Mesendoderm (in vitro differentiated cells): ENCODE results near the gene ARHGEF16. TPM values are rescaled to one million over a fixed set of nuclear protein-coding genes. Genes with fewer than 3 reads are reported as not detected.

Experiments
- DNase-seq: peaks from one replicate; pipeline ENCODE4 v3.0.0; 2013
- H2AK5ac ChIP-seq: 2 replicates; pipeline ENCODE4 v1.6.1; 2013; ENCODE audit warnings: low read length, inconsistent platforms
- H2BK120ac ChIP-seq: 2 replicates; pipeline ENCODE4 v1.6.1; 2013; ENCODE audit warnings: low read depth, mild to moderate bottlenecking, low read length, moderate library complexity, mixed read lengths
- H2BK15ac ChIP-seq: replicated peaks from 2 replicates; pipeline ENCODE4 v1.6.1; 2013; ENCODE audit warnings: low read depth, mild to moderate bottlenecking, moderate library complexity
- H2BK5ac ChIP-seq: 2 replicates; pipeline ENCODE4 v1.6.1; 2013; ENCODE audit warnings: low read length, inconsistent platforms
- H3K18ac ChIP-seq: 2 replicates; pipeline ENCODE4 v1.6.1; 2013; ENCODE audit warnings: mild to moderate bottlenecking, low read length, mixed read lengths
- H3K23ac ChIP-seq: one replicate; pipeline ENCODE4 v1.6.1; 2013; ENCODE audit warnings: low read length
- H3K27ac ChIP-seq: 2 replicates; pipeline ENCODE4 v1.5.1; 2013; ENCODE audit warnings: low read depth, mild to moderate bottlenecking, inconsistent platforms, low read length, moderate library complexity
- H3K27me3 ChIP-seq: 2 replicates; pipeline ENCODE4 v1.6.1; 2013; ENCODE audit warnings: low read length, control low read depth, mild to moderate bottlenecking, inconsistent platforms; ENCODE audit not compliant: insufficient read depth, poor library complexity
- H3K36me3 ChIP-seq: 2 replicates; pipeline ENCODE4 v1.6.1; 2013; ENCODE audit warnings: low read length, inconsistent platforms; ENCODE audit not compliant: control insufficient read depth, insufficient read depth
- H3K4ac ChIP-seq: one replicate; pipeline ENCODE4 v1.6.1; 2013; ENCODE audit warnings: low read depth, mild to moderate bottlenecking, low read length, moderate library complexity
- H3K4me1 ChIP-seq: 2 replicates; pipeline ENCODE4 v1.6.1; 2013; ENCODE audit warnings: low read depth, low read length, inconsistent platforms; ENCODE audit not compliant: control insufficient read depth
- H3K4me2 ChIP-seq: 2 replicates; pipeline ENCODE4 v1.6.1; 2013; ENCODE audit warnings: low read length
- H3K4me3 ChIP-seq: 2 replicates; pipeline ENCODE4 v1.5.1; 2013; ENCODE audit warnings: mild to moderate bottlenecking, low read length
- H3K56ac ChIP-seq: one replicate; pipeline ENCODE4 v1.6.1; 2013; ENCODE audit warnings: low read length
- H3K79me1 ChIP-seq: 2 replicates; pipeline ENCODE4 v1.6.1; 2013; ENCODE audit warnings: low read length, inconsistent platforms
- H3K79me2 ChIP-seq: 2 replicates; pipeline ENCODE4 v1.6.1; 2013; ENCODE audit warnings: mild to moderate bottlenecking, low read length; ENCODE audit not compliant: control insufficient read depth, insufficient read depth
- H3K9ac ChIP-seq: 2 replicates; pipeline ENCODE4 v1.6.1; 2013; ENCODE audit warnings: low read length, inconsistent platforms
- H4K5ac ChIP-seq: one replicate; pipeline ENCODE4 v1.6.1; 2013; ENCODE audit warnings: low read length
- H4K8ac ChIP-seq: one replicate; pipeline ENCODE4 v1.6.1; 2013; ENCODE audit warnings: low read depth, mild to moderate bottlenecking, control low read depth, low read length, moderate library complexity
- WGBS: extraction: QIAGEN DNeasy Blood & Tissue Kit; methylation state at CpG from one replicate; pipeline ENCODE4 v1.1.7; 2013; ENCODE audit warnings: low lambda C conversion rate, missing lambda C conversion rate; ENCODE audit not compliant: insufficient coverage; ENCODE audit errors: extremely low coverage; 5-methylcytosine and 5-hydroxymethylcytosine counted together
- polyA plus RNA-seq, 2 experiments: library from polyadenylated mRNA; stranded (reverse); fragments of 200-250 nt; gene quantifications; one replicate each; pipeline ENCODE4 v1.2.3, GENCODE V29; 2013

Gene ARHGEF16
- polyA plus RNA-seq (2013, experiment 1 of 2): 8.4 TPM
- 8.1 TPM for polyA plus RNA-seq (2013, experiment 2 of 2)

- Histone ChIP-seq H3K4me1 (peaks cover 11% of the 10 kb centered on the region), H3K9ac (peak within 1 kb of the TSS; percentile 82), H3K23ac (peak within 1 kb of the TSS; percentile 73), H3K18ac (peak within 1 kb of the TSS; percentile 93), H3K56ac (peak within 1 kb of the TSS; percentile 97), H2BK15ac (no peak within 1 kb of the TSS), H3K36me3 (no peaks in the 10 kb centered on the region), H3K79me2 (peaks cover 3% of the 10 kb centered on the region), H4K8ac (peak within 1 kb of the TSS; percentile 41), H2BK5ac (peak within 1 kb of the TSS; percentile 84), H3K4me3 (peak within 1 kb of the TSS; percentile 42), H3K27me3 (no peaks in the 10 kb centered on the region), H3K4me2 (peak within 1 kb of the TSS; percentile 84), H3K27ac (peak within 1 kb of the TSS; percentile 96), H2BK120ac (peak within 1 kb of the TSS; percentile 52), H3K4ac (peak within 1 kb of the TSS; percentile 84), H4K5ac (no peak within 1 kb of the TSS), H2AK5ac (peak within 1 kb of the TSS; percentile 99), H3K79me1 (peaks cover 4% of the 10 kb centered on the region)
- WGBS: no CpG with 5 or more reads among the region's 84 CpGs
- peak; percentile 94 for DNase-seq
Measured at GRCh38 chr1:3453891-3454810, at the start of gene ARHGEF16. Gene ARHGEF16 (plus strand): TSS chr1:3454665. CDS start chr1:3463085, 8,420 bp downstream.

- H2BK5ac ChIP-seq: no peak overlapping the region
- H2AK5ac ChIP-seq: no peak overlapping the region
- no peak overlapping the region for H4K8ac ChIP-seq
- H2BK120ac ChIP-seq: no peak overlapping the region
- H3K56ac ChIP-seq: no peak overlapping the region
- H3K27me3 ChIP-seq: no peaks in the 10 kb centered on the region
- no peak for DNase-seq
- no peak overlapping the region for H3K4me2 ChIP-seq
- H4K5ac ChIP-seq: no peak overlapping the region
- H2BK15ac ChIP-seq: no peak overlapping the region
- no peak overlapping the region for H3K4me3 ChIP-seq
- H3K23ac ChIP-seq: no peak overlapping the region
- no peaks in the 10 kb centered on the region for H3K36me3 ChIP-seq
- WGBS: no CpG with 5 or more reads among the region's 27 CpGs
- H3K18ac ChIP-seq: no peak overlapping the region
- no peaks in the 10 kb centered on the region for H3K79me1 ChIP-seq
- H3K9ac ChIP-seq: no peak overlapping the region
- H3K27ac ChIP-seq: no peak overlapping the region
- no peaks in the 10 kb centered on the region for H3K79me2 ChIP-seq
- H3K4me1 ChIP-seq: no peaks in the 10 kb centered on the region
- H3K4ac ChIP-seq: no peak overlapping the region
Measured at GRCh38 chr1:3404801-3405200, 49.7 kb upstream of the ARHGEF16 start.

DNA sequence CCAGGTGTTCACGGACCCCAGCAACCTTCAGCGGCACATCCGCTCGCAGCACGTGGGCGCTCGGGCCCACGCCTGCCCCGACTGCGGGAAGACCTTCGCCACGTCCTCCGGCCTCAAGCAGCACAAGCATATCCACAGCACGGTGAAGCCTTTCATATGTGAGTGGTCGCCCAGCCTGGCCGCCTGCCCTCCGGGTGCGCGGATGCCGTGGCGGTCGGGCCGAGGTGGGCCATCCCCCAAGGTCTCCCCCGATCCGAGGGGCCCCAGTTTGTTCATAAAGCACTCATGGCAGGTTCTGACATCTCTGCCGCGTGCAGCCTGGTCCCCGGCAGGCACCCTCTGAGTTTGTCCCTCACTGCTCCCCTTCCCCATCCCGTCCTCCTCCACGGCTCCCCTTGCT lies 49.0 kb upstream of the ARHGEF16 start:
- DNase-seq: no peak
- Histone ChIP-seq H3K79me1 (no peaks in the 10 kb centered on the region), H3K36me3 (no peaks in the 10 kb centered on the region)

DNA sequence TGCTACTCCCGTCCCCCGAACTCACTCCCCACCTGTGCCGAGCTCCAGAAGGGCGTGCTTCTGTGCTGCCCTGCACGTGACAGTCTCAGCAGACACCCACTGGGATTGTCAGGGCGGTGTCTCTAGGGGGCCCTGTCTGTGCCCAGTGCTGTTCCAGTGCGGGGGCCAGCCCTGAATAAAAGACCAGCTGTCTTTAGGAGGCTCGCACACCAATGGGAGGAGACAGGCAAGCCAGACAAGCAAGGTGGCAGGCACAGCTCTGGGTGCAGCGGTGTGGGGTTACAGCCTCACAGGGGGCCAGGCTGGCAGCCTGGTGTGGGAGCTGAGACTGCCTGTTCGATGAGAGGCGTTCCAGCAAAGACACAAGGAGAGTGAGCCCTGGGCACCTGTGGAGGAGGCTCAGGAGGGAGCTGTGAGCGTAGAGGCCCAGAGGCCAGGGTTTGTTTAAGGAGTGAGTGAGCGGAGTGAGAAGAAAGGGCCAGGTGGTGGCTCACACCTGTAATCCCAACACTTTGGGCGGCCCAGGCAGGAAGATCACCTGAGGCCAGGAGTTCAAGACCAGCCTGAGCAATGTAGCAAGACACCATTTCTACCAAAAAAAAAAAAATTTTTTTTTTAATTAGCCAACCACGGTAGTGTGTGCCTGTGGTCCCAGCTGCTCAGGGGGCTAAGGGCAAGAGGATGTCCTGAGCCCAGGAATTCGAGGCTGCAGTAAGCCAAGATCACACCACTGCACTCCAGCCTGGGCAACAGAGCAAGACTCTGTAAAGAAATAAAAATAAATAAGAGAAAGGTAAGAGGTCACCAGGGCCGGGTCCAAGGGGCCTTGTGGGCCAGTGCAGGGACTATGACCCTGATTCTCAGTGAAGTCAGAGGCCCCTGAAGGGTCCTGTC lies 48.2 kb upstream of the ARHGEF16 start:
- Histone ChIP-seq H3K4ac (no peak overlapping the region), H3K27ac (no peak overlapping the region), H4K8ac (no peak overlapping the region), H3K9ac (no peak overlapping the region), H2BK15ac (no peak overlapping the region), H2BK5ac (no peak overlapping the region), H3K18ac (no peak overlapping the region), H3K4me3 (no peak overlapping the region), H3K79me1 (no peaks in the 10 kb centered on the region), H3K79me2 (no peaks in the 10 kb centered on the region), H3K56ac (no peak overlapping the region), H3K23ac (no peak overlapping the region), H4K5ac (no peak overlapping the region), H3K27me3 (no peaks in the 10 kb centered on the region), H2AK5ac (no peak overlapping the region), H2BK120ac (no peak overlapping the region), H3K4me2 (no peak overlapping the region), H3K36me3 (no peaks in the 10 kb centered on the region), H3K4me1 (no peaks in the 10 kb centered on the region)
- no peak for DNase-seq
- no CpG with 5 or more reads among the region's 17 CpGs for WGBS

More for the DNA sequence above, 49.0 kb upstream of the ARHGEF16 start:
- Histone ChIP-seq H2AK5ac (no peak overlapping the region), H2BK15ac (no peak overlapping the region), H4K8ac (no peak overlapping the region), H2BK120ac (no peak overlapping the region), H3K9ac (no peak overlapping the region), H3K79me2 (no peaks in the 10 kb centered on the region), H3K4me3 (no peak overlapping the region), H3K4me2 (no peak overlapping the region), H3K56ac (no peak overlapping the region), H3K23ac (no peak overlapping the region), H3K27me3 (no peaks in the 10 kb centered on the region), H4K5ac (no peak overlapping the region), H3K4me1 (no peaks in the 10 kb centered on the region), H3K4ac (no peak overlapping the region), H2BK5ac (no peak overlapping the region), H3K27ac (no peak overlapping the region), H3K18ac (no peak overlapping the region)
- no CpG with 5 or more reads among the region's 30 CpGs for WGBS

DNA sequence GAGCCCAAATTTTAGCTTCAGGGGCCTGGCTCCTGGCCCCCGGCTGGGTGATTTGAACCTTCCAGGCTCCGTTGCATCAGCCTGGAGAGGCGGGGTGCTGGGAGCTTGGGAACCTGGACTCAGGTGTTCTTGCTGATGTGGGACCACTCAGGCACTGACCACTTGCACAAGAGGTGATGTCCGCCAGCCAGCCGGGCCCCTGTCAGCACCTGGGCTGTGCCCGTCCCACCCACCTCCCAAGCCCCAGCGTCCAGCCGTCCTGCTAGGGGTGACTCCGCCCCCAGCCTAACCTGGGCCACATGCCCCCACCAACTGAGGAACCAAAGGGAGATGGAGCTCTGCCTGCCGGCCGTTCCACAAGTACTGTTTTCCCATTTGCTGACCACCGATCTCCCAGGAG lies 47.4 kb upstream of the ARHGEF16 start:
- Histone ChIP-seq H3K27ac (no peak overlapping the region), H3K9ac (no peak overlapping the region), H2BK5ac (no peak overlapping the region), H3K4me1 (no peaks in the 10 kb centered on the region), H3K79me1 (no peaks in the 10 kb centered on the region), H3K56ac (no peak overlapping the region), H3K23ac (no peak overlapping the region), H3K36me3 (no peaks in the 10 kb centered on the region), H2BK15ac (no peak overlapping the region), H3K27me3 (no peaks in the 10 kb centered on the region), H4K8ac (no peak overlapping the region), H3K18ac (no peak overlapping the region), H3K4ac (no peak overlapping the region), H3K4me3 (no peak overlapping the region), H4K5ac (no peak overlapping the region), H3K79me2 (no peaks in the 10 kb centered on the region), H2AK5ac (no peak overlapping the region), H3K4me2 (no peak overlapping the region), H2BK120ac (no peak overlapping the region)
- no CpG with 5 or more reads among the region's 12 CpGs for WGBS
- no peak for DNase-seq
